HFF-Myc (cell line): ENCODE measurements around the gene MOB3B.

ENCODE experiments used
- DNase-seq: peaks from one replicate; pipeline ENCODE4 v3.0.0-alpha.2; 2011; ENCODE audit warnings: low read depth; ENCODE audit errors: extremely low read depth
- H3K4me3 ChIP-seq: replicated peaks from 2 replicates; pipeline ENCODE4 v1.5.1; 2011; ENCODE audit warnings: low read depth, mild to moderate bottlenecking, control low read depth, low read length
- TF ChIP-seq, protein P1 (sequence below): IDR thresholded peaks from 2 replicates; pipeline ENCODE4 v1.5.1; 2012; ENCODE audit warnings: mild to moderate bottlenecking, low read depth, low read length, control low read depth; ENCODE audit errors: missing control alignments

MOB3B gene

DNA sequence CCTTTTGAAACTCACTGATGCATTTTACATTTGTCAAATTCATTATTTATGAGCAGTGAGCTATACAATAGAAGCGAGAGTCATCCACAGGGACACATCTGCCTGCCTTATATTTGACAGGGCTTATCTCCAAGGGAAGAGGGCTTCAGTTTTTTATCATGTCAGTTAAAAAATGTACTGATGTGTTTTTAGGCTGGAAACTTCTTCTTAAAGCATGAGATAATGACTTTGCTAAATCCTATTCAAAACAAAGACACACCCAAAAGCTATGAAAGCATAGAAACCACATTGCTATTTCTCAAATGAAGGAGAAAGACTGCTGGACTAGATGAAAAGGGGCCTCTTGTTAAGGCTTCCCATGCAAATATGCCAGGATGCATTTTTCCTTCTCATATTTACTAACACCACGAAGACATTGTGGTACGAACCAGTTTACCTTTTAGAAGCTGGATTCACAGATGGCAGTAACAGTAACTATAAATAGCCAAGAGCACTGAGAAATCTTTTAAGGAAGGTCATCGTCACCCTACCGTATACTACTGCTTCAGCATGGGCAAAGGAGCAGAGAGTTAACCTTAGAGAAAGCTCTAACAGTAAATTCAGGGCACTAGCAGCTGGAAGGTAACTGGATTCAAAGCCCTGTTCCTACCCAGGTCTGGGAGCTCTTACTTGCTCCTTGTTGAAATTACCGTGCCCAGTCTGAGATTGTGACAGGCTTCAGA, 91.8 kb downstream of the MOB3B start:
- H3K4me3 ChIP-seq = no peak overlapping the region
- TF ChIP-seq, protein P1, sequence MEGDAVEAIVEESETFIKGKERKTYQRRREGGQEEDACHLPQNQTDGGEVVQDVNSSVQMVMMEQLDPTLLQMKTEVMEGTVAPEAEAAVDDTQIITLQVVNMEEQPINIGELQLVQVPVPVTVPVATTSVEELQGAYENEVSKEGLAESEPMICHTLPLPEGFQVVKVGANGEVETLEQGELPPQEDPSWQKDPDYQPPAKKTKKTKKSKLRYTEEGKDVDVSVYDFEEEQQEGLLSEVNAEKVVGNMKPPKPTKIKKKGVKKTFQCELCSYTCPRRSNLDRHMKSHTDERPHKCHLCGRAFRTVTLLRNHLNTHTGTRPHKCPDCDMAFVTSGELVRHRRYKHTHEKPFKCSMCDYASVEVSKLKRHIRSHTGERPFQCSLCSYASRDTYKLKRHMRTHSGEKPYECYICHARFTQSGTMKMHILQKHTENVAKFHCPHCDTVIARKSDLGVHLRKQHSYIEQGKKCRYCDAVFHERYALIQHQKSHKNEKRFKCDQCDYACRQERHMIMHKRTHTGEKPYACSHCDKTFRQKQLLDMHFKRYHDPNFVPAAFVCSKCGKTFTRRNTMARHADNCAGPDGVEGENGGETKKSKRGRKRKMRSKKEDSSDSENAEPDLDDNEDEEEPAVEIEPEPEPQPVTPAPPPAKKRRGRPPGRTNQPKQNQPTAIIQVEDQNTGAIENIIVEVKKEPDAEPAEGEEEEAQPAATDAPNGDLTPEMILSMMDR = no peak
- DNase-seq = no peak

DNA sequence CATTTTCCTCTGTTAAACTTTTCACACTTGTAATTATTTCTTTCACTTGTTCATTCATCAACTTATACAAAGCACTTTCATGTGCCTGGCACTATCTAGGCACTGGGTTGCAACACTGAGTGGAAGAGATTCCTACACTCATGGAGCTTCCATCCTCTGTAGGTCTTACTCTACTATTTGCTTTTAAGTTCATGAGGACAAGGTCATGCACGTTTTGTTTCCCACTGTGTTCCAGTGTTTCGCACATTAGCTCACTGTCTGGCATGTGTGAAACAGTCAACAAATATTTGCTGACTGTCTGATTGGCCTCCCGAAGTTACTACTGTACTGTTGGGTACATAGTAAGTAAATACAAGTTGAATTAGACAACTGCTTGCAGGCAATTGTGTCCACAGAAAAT, 93.4 kb downstream of the MOB3B start:
- TF ChIP-seq, protein P1 = no peak
- DNase-seq = no peak

DNA sequence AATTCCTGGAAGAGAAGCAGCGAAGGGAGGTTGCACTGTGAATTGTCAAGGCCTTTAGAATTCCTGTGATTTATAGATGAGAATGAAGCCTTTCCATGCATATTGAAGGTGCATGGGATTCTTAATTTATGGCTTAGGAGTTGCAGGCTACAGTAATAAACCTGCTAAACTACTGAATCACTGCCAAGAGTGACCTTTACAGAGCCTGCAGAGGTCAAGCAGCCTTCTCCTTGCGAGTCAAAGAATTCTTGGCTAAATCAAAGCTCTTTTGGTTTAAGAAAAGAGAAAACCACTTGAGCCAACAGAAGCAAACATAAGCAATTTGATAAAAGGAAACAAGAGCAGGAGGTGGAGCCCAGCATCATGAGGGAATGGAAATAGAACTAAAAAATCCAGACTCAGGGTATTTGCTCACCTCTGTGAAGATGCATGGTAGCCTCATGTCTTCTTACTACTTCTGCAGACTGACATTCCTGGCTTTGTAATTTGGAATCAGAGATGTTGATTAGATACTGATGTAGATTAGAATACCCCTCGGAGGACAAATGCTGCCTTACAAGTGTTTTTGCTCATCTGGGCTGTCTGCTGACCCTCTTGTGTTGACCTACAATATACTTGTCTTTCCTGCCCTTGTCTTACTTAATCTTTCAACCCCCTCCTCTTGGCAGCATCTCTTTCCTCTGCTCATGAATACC, 95.8 kb downstream of the MOB3B start:
- DNase-seq = no peak
- H3K4me3 ChIP-seq = no peak overlapping the region
- TF ChIP-seq, protein P1 = no peak

More for the DNA sequence above, 93.4 kb downstream of the MOB3B start:
- H3K4me3 ChIP-seq = no peak overlapping the region

DNA sequence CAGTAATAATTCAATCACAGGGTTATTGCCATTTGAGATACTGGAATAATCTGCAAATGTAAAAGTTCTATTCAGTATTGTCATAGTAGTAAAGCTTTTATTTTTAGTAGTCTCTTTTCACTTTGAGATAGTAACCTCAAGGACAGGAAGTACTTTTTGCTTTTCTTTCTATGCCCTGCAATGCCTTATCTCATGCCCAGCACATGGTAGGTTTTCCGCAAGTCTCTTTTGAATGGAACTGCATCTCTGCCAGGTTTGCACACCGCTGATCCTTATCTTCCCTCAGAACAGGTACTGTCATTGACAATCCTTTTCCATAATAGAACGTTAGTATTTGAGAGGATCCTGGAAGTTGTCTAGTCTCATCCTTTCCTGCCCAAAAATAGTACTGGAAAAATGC, 97.3 kb downstream of the MOB3B start:
- no peak for DNase-seq
- H3K4me3 ChIP-seq = no peak overlapping the region
- TF ChIP-seq, protein P1 = no peak

DNA sequence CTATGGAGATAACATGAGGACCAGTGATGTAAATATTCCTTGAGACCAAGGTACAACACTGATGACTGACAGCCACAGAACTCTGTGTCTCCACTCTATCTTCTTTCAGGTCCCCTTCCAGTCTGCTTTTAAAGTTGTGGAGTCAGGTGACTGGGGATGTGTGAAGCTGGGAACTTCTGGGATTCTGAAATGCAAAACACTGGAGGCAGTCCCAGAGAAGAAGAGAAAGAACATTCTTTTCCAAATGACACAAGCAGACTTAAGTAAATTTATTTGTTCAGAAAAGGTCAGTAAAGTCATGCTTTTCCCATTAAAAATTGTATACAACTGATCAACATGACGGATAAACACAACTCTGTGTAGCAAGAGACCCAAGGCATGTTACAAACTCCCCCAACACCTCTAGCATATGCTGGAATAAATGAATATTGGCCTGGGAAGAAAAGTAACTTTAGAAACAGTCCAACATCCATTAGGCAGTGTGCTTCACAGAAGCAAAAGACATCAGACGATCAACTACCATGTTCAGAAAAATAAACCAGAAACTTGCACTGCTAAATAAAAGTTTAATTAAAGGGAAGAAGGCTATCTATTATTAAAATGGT, 98.0 kb downstream of the MOB3B start:
- H3K4me3 ChIP-seq = no peak overlapping the region
- TF ChIP-seq, protein P1 = no peak
- no peak for DNase-seq

DNA sequence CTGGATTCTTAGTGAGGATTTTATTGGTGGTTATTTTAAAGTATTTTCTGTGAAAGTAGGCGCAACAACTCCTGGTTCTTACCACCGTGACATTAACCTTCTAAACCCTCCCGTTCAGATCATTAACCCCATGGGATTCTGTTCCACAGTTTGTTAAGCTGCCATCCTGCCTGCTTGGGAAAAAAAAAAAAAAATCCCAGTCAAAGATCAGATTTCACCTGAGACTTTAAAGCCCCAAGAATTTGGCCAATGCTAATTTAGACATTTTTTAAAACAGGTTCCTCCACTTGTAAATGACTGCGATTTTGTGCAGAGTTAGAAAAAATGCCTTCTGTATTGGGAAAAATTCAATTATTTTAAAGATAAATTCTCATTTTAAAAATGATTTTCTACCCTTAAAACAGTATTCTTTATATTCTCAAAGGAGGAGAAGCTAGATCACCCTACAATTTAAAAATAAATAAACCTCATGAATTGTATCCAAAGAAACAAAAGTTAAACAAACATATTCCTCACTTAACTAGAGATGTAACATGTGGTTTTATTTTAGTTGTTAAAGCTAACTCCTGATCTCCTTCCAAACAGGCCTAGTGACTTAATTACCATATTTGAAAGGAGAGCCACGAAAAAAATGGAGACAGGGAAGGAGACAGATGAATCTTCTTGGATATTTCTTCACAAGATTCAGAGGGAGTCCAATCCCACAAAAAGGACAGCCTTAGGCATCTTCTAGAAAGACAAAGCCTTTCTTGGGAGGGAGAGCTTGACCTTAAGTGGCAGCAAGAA, 98.7 kb downstream of the MOB3B start:
- DNase-seq = no peak
- TF ChIP-seq, protein P1 = no peak
- no peak overlapping the region for H3K4me3 ChIP-seq
